Hematopoietic multipotent progenitor cell treated with erythropoietin and hydrocortisone succinate and interleukin-3 and kit ligand, for 4 days (in vitro differentiated cells): ENCODE measurements around the gene TIMELESS.
A peak's percentile ranks its signal among the peaks of the same experiment; 100 is the strongest.
"Not testable (repeated sequence)": the region's sequence is repeated elsewhere in the genome, so short reads cannot be mapped to it uniquely, and the experiment has no call there.

Experiments
- DNase-seq: peaks from one replicate; pipeline ENCODE4 v3.0.0-alpha.2; 2015

The TIMELESS gene

GRCh38 chr12:56468216-56469006 lies 19.2 kb upstream of the TIMELESS start, which contains the start of gene SPRYD4:
Gene SPRYD4, plus strand, starts transcription at chr12:56468578. Its CDS starts 14 bp downstream, at chr12:56468592.
- peak; percentile 97 for DNase-seq

- no peak for DNase-seq
Measured at GRCh38 chr12:56462565-56462964, 13.3 kb upstream of the TIMELESS start.

GRCh38 chr12:56461235-56462159 lies 12.3 kb upstream of the TIMELESS start:
- DNase-seq: no peak

GRCh38 chr12:56457817-56458216 lies 8.6 kb upstream of the TIMELESS start:
- DNase-seq: no peak

- no peak for DNase-seq
Measured at GRCh38 chr12:56454557-56454956, 5.3 kb upstream of the TIMELESS start, which contains the start of gene MIP. Gene MIP, minus strand, starts transcription at chr12:56454657. Its CDS starts 44 bp downstream, at chr12:56454613.

DNA sequence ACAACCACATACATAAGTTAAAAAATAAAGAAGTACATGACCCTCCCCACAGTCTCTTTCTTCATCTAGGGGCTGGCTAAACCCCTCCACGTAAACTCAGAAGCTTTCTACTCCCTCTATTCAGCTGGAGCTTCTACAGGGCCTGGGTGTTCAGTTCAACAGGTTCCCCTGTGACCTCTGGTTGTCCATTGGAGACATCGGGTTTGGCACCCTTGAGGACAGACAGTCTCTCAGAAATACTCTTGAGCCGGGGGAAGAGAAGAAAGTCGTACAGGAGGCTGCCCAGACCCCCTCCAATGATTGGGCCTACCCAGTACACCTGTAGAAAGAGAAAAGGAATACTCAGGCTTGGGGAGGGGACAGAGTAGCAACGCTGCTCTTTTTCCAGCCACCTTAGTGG lies 1.9 kb upstream of the TIMELESS start:
- DNase-seq: no peak

DNA sequence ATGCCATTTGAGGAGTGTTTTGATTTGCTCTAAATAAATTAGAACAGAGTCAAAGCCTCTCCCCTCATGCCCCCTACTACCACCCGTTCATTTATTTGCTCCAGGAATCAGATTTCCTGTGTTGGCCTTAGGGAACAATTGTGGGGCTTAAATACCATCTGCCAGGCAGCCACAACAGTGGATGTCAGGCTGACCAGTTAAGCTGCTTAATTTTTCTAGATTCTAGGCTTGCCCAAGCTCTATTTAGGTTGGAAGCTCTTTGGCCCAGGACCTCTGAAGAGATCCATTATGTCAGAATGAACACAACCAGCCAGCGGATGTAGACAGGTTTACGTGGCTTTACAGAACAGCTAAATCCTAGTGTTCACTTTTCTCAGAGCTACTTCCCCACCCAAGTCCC lies 1.0 kb upstream of the TIMELESS start:
- no peak for DNase-seq

DNA sequence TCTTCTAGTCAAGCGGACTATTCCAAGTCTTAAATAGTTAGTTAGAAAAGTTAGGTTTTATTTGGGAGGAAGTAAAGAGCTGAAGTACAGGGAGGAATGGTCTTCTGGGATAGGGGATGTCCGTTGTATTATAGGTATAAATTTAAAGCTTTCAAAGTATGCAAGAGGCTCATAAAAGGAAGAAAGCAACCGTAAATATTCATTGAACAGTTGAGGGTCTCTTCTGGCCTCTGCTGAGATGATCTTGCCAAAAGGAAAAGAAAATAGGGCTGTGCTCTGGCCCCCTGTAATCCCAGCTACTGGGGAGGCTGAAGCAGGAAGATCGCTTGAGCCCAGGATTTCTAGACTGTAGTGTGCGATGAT lies 377 bp upstream of the TIMELESS start:
- DNase-seq: no peak

- not testable (repeated sequence) for DNase-seq
Measured at GRCh38 chr12:56443208-56443607, 6.0 kb downstream of the TIMELESS start.

DNA sequence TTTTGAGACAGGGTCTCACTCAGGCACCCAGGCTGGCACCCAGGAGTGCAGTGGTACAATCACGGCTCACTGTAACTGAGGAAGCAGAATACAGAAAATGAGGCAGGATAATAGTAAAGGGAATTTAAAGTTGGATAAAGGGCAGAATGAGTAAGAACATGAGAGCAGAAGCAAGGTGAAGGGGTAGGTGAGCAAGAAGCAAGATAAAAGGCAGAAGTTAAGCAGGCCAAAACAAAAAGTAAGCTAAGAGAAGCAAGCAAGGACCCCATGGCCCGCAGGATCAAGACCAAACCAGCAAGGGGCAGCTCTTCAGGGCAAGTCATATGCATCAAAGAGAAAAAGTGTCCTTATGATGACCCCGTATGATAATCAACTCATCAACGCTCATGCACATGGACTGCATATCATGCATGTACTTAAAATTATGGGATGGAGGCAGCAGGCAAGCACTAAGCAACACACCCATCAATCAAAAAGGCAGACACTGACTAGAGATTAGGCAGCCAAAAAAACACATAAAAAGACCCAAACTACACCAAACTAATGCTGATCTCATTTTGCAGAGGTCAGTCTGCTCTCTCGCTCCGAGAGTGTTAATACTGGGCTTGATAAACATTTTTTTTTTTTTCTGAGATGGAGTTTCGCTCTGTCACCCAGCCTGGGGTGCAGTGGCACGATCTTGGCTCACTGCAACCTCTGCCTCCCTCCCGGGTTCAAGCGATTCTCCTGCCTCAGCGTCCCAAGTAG lies 11.6 kb downstream of the TIMELESS start:
- DNase-seq: peak; percentile 71

- DNase-seq: no peak
Measured at GRCh38 chr12:56434828-56435227, 14.4 kb downstream of the TIMELESS start.

DNA sequence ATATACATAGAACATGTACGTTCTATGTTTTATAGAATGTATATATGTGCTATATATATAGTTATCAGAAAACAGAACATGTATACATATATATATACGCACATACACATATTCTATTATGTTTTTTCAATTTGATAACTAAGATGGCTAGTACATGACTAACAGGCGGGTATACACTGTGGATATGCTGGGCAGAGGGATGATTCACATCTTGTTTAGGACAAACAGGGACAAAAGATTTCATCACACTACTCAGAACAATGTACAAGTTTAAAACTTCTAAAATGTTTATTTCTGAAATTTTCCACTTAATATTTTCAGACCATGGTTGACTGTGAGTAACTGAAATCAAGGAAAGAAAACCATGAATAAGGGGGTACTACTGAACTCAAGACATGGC lies 17.4 kb downstream of the TIMELESS start:
- no peak for DNase-seq

DNA sequence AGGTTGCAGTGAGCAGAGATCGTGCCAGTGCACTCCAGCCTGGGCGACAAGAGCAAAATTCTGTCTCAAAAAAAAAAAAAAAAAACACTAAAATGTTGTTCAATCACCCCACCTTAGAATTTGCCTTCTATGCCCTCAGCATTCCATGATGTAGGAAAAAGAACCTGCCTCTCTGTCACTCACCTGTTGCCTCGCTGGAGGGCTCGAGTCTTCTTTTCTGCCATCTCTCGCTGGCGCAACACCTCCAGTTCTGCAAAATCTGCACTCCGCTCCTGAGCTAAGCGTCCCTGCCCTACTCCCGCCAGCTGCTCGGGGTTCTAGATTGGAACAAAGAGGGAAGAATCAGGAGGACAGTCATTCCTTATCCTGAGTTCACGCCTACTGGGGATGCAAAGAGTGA lies 17.9 kb downstream of the TIMELESS start:
- DNase-seq: no peak

DNA sequence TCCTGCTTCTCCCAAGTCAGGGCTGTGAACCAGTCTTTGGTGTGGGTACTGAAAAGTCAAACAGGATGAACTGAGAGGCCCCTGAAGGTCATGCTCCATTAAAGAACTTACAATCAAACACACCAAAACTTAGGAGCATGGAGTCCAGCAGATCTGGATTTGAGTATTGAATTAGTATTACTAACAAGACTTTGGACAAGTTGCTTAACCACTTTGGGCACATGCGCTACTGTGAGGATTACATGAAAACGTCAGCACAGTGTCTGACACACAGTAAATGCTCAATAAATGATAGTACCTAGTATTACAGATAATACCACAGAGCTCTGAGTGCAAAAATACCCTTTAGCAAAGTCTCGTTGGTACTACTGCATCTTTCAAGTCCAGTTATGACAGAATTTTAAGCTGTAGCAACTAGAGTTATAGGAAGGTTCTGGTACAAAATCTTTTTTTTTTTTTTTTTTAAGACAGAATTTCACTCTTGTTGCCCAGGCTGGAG lies 23.2 kb downstream of the TIMELESS start:
- no peak for DNase-seq

DNA sequence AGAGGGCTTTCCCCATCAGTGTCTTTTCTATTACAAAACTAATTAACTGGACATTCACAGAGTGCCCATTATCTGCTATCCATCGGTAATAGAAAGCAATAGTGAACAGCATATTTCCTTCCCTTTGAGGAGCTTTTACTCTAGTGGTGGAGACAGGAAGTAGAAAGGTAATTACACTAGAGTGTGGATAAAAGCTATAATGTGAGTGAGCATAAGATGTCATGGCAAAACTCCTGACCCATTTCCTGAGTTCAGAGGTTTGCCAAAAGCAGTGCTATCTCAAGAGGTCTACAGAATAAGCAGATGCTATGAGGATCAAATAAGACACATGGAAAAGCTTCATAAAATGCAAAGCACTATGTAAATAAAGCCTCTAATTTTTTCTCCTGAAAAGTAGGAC lies 24.0 kb downstream of the TIMELESS start:
- DNase-seq: no peak

- DNase-seq: no peak
Measured at GRCh38 chr12:56420411-56420810, 28.8 kb downstream of the TIMELESS start.

DNA sequence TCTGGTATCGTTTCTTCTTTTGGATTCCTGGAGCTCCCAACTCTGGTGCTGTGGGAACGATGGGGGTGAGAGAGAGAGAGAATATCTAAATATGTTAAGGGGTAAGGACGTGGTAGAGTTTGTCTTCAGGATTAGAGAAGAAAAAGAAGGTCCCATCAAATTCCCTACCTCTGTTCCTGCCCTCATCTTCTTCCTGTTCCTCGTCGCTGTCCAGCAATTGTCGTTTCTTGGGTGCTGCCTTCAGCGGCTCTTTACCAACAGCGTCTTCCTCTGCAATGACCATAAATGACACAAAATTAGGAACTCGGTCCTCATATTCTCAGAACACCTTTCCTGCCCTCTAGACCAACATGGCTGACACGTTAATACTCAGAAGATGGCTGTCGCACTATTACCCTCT lies 31.5 kb downstream of the TIMELESS start:
- DNase-seq: no peak

GRCh38 chr12:56414401-56414800 lies 34.8 kb downstream of the TIMELESS start:
- DNase-seq: no peak

- DNase-seq: peak; percentile 12
Measured at GRCh38 chr12:56413392-56413791, 35.8 kb downstream of the TIMELESS start.

DNA sequence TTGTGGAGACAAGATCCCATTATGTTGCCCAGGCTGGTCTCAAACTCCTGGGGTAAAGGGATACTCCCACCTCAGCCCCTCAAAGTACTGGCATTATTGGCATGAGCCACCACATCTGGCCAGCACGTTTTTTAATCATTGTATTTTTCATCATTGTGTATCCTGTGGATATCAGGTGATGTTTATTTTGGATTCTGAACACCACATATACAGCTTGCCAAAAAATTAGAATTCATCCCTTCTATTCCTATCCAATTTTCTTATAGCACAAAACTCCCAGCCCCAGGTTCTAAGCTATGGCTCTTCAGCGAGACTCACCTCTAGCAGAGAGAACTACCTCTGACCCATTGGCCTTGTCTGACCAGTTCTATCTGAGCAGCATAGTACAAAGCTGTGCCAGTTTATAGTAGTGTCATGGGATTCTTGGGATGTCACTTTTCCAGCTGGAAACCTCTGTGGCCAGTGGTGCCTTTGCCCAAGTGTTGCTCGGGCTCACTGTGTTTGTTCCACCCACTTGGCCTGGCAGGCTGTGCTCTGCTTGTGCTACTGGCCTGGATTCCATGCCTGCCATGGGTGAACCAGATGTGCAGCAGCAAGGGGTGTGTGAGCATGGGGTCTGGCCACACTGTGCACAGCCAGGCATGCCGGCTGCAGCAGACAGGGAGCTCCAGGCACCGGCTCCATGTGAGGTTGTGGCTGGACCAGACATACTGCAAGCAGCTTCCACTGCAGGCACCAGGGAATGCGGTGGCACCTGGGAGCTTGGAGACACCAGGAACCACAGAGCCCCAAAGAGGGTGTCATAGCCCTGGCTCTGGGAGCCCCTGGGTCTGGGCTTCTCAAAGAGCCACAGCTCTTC lies 37.2 kb downstream of the TIMELESS start:
- no peak for DNase-seq

- no peak for DNase-seq
Measured at GRCh38 chr12:56410768-56411167, 38.5 kb downstream of the TIMELESS start.
